H1 (cell line): Measurements from ENCODE around the gene FADS3.

ENCODE experiments used
- BCL11A ChIP-seq, 2 experiments: IDR thresholded peaks; one replicate each; pipeline ENCODE4 v1.6.1; 2011; ENCODE audit warnings: low read depth in 2 of 2, low read length in 2 of 2, mild to moderate bottlenecking in 2 of 2
- CBX8 ChIP-seq: fragments of 300-800, 300-1000 bp; sonication (generic); IDR thresholded peaks from 2 replicates; pipeline ENCODE4 v1.7.1; 2016; ENCODE audit warnings: low read depth, low read length, borderline replicate concordance
- CTCF ChIP-seq, 3 experiments: IDR thresholded peaks; 1 replicate in 2 of 3; 2 replicates in 1 of 3; pipeline versions ENCODE4 v1.5.1 to v1.6.1; 2011; ENCODE audit warnings: low read length in 3 of 3, mild to moderate bottlenecking in 3 of 3, inconsistent platforms in 2 of 3, low read depth in 1 of 3, moderate library complexity in 1 of 3; ENCODE audit not compliant: insufficient read depth in 1 of 3; ENCODE audit errors: control extremely low read depth in 1 of 3
- EGR1 ChIP-seq: IDR thresholded peaks from 2 replicates; pipeline ENCODE4 v1.6.1; 2011; ENCODE audit warnings: low read depth, low read length, borderline replicate concordance
- EP300 ChIP-seq, 2 experiments: IDR thresholded peaks; 1 replicate in 1 of 2; 2 replicates in 1 of 2; pipeline ENCODE4 v1.6.1; 2011 to 2012; ENCODE audit warnings: low read depth in 2 of 2, low read length in 2 of 2, mild to moderate bottlenecking in 2 of 2, borderline replicate concordance in 1 of 2, inconsistent platforms in 1 of 2, moderate library complexity in 1 of 2
- EZH2 ChIP-seq: fragments of 200-600 bp; sonication (generic); IDR thresholded peaks from 2 replicates; pipeline ENCODE4 v1.7.1; 2012; ENCODE audit warnings: low read depth, mild to moderate bottlenecking, moderate library complexity, low read length, inconsistent platforms; ENCODE audit not compliant: severe bottlenecking
- HDAC6 ChIP-seq: IDR thresholded peaks from one replicate; pipeline ENCODE4 v1.7.1; 2012; ENCODE audit warnings: low read depth, mild to moderate bottlenecking, inconsistent platforms, low read length, moderate library complexity
- POLR2AphosphoS5 ChIP-seq: IDR thresholded peaks from 2 replicates; pipeline ENCODE4 v1.6.1; 2011; ENCODE audit warnings: low read depth, low read length
- POU5F1 ChIP-seq: IDR thresholded peaks from 2 replicates; pipeline ENCODE4 v1.6.1; 2011; ENCODE audit warnings: low read depth, mild to moderate bottlenecking, low read length, moderate library complexity
- SIN3A ChIP-seq, 2 experiments: IDR thresholded peaks in 1 of 2; conservative IDR thresholded peaks in 1 of 2; 2 replicates each; pipeline ENCODE4 v1.6.1; 2011 to 2012; ENCODE audit warnings: low read length in 2 of 2, improper control_type of control experiment in 1 of 2, low read depth in 1 of 2, mild to moderate bottlenecking in 1 of 2
- TAF7 ChIP-seq: optimal IDR thresholded peaks from 2 replicates; pipeline ENCODE3; 2011; ENCODE audit warnings: low read depth, mild to moderate bottlenecking, inconsistent platforms, low read length, moderate library complexity, borderline replicate concordance
- YY1 ChIP-seq: IDR thresholded peaks from 2 replicates; pipeline ENCODE4 v1.6.1; 2011; ENCODE audit warnings: low read depth, mild to moderate bottlenecking, low read length

DNA sequence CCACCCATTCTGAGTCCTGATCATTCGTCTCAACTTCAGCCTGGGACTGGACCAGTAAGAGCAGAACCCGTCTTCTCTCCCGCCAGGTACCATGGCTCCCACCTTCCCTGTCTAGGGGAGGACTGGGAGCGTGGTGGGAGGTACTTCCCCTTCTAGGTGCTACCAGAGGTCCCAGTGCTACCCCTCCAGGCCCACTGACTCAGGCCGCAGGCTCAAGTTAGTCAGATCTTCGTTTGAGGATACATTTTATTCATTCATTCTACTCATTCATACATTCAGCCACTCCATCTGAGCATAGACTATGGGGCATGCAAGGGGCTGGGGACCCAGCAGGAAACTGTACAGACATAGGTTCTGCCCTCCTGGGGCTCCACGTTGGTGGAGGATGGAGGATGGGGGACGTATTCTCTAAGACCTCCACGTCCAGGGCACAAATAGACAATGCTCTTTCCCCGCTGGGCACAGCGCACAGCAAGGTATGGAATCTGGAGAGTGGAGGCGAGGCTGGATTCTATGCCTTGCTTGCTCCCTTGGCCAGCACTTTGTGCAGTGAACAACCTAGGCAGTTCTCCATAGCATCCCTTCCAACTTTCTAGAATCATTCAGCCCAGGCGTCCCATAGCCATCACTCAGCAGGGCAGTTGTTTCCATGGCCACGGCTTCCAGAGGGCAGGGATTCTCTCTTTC, 27.0 kb upstream of the FADS3 start:
- TF ChIP-seq CTCF (IDR thresholded peaks at IDR 0.05; ENCODE audit: control extremely low read depth in 1 of 3, insufficient read depth in 1 of 3, low read depth in 1 of 3, low read length in 3 of 3) (no peak), CBX8 (no peak), EP300 (IDR thresholded peaks at IDR 0.05; ENCODE audit: borderline replicate concordance in 1 of 2, low read depth in 2 of 2, low read length in 2 of 2) (no peak), POLR2AphosphoS5 (no peak), BCL11A (IDR thresholded peaks at IDR 0.05; ENCODE audit: low read depth in 2 of 2, low read length in 2 of 2) (no peak), HDAC6 (no peak), TAF7 (no peak), YY1 (no peak), EGR1 (no peak), EZH2 (no peak), SIN3A (conservative IDR thresholded peaks at IDR 0.05 in 1 of 2, IDR thresholded peaks at IDR 0.05 in 1 of 2; ENCODE audit: low read depth in 1 of 2, low read length in 2 of 2) (no peak), POU5F1 (no peak)
